ENCODE data around the gene HIGD1A. TPM values are rescaled to one million over a fixed set of nuclear protein-coding genes. Genes with fewer than 3 reads are reported as not detected.

Gene HIGD1A
- total and polyA plus RNA-seq, 7 experiments from 2014 or later, result 15.3 to 79.6 (median 23.8) TPM

GRCh38 chr3:42750834-42751233, 53.5 kb downstream of the HIGD1A start:
- ATAC-seq (no peak), DNase-seq (no peak)
- H3K9me3 Mint-ChIP-seq, result no peaks in the 10 kb centered on the region
- no peak overlapping the region for H3K27ac ChIP-seq (ENCODE audit: low read depth, low read length)
- peaks cover 15 to 38% of the 10 kb centered on the region in 2 donors for H3K4me1 ChIP-seq (ENCODE audit: control insufficient read depth in 2 of 2, insufficient read depth in 2 of 2, low read length in 2 of 2)
- H3K36me3 ChIP-seq (ENCODE audit: control insufficient read depth in 2 of 3, insufficient read depth in 3 of 3, low read length in 3 of 3), result no peaks in the 10 kb centered on the region
- H3K36me3 Mint-ChIP-seq, result peaks cover 0 to 3% (median 0%) of the 10 kb centered on the region in 5 donors
- no peaks in the 10 kb centered on the region for H3K9me3 ChIP-seq (ENCODE audit: control insufficient read depth in 2 of 3, low read length in 3 of 3)
- CTCF ChIA-PET, result no interaction called here
- intact Hi-C loops (cut with micrococcal nuclease), result loop anchor here in 1 of 2 donors (5.0 kb wide), 1 partner anchor 249 kb away; the partner anchor contains the start of gene VIPR1
- POLR2A ChIA-PET, result no interaction called here
- no peak overlapping the region for H3K4me3 Mint-ChIP-seq
- no peaks in the 10 kb centered on the region for H3K27me3 ChIP-seq (ENCODE audit: control insufficient read depth in 2 of 2, insufficient read depth in 2 of 2, low read length in 2 of 2)
- H3K27me3 Mint-ChIP-seq, result no peaks in the 10 kb centered on the region
- no peak overlapping the region for H3K4me3 ChIP-seq (ENCODE audit: low read length)
- no peak overlapping the region for H3K27ac Mint-ChIP-seq
- H3K4me1 Mint-ChIP-seq, result peaks cover 16 to 44% (median 34%) of the 10 kb centered on the region in 7 donors

- ChIA-PET CTCF (no interaction called here), POLR2A (interaction anchor here (0.6 to 0.7 kb wide), 2 partner anchors 182 to 818 kb away, joined by 3 to 5 read pairs; no protein-coding TSS in a partner anchor)
- no peaks in the 10 kb centered on the region for H3K27me3 Mint-ChIP-seq
- peak overlapping the region in 4 of 9 donors; percentile 17 to 65 (median 36) for H3K27ac Mint-ChIP-seq
- no peak for DNase-seq
- H3K4me3 Mint-ChIP-seq, result peak overlapping the region in 1 of 10 donors; percentile 12
- H3K9me3 Mint-ChIP-seq, result no peaks in the 10 kb centered on the region
- peak; percentile 63 for ATAC-seq
- H3K36me3 ChIP-seq (ENCODE audit: control insufficient read depth in 2 of 3, insufficient read depth in 3 of 3, low read length in 3 of 3), result no peaks in the 10 kb centered on the region
- H3K4me1 Mint-ChIP-seq, result peaks cover 16 to 40% (median 31%) of the 10 kb centered on the region in 7 donors
- H3K27ac ChIP-seq (ENCODE audit: low read depth, low read length), result no peak overlapping the region
- no peaks in the 10 kb centered on the region for H3K27me3 ChIP-seq (ENCODE audit: control insufficient read depth in 2 of 2, insufficient read depth in 2 of 2, low read length in 2 of 2)
- no peaks in the 10 kb centered on the region for H3K9me3 ChIP-seq (ENCODE audit: control insufficient read depth in 2 of 3, low read length in 3 of 3)
- peaks cover 0 to 3% (median 0%) of the 10 kb centered on the region in 5 donors for H3K36me3 Mint-ChIP-seq
- H3K4me1 ChIP-seq (ENCODE audit: control insufficient read depth in 2 of 2, insufficient read depth in 2 of 2, low read length in 2 of 2), result peaks cover 15 to 38% of the 10 kb centered on the region in 2 donors
- no peak overlapping the region for H3K4me3 ChIP-seq (ENCODE audit: low read length)
- intact Hi-C loops (cut with micrococcal nuclease), result loop anchor here (5.0 to 10.0 kb wide), 4 partner anchors 112 to 505 kb away; partner anchors contain the start of gene VIPR1 (in 1 of the 2)
Observed at GRCh38 chr3:42749753-42750231, 54.5 kb downstream of the HIGD1A start.

GRCh38 chr3:42749025-42749752, 55.1 kb downstream of the HIGD1A start:
- ATAC-seq (no peak), DNase-seq (no peak)
- intact Hi-C loops (cut with micrococcal nuclease), result loop anchor here (5.0 to 10.0 kb wide), 3 partner anchors 112 to 504 kb away; no protein-coding TSS in a partner anchor
- Histone ChIP-seq H3K9me3 (ENCODE audit: control insufficient read depth in 2 of 3, low read length in 3 of 3) (no peaks in the 10 kb centered on the region), H3K27ac (ENCODE audit: low read depth, low read length) (no peak overlapping the region), H3K27me3 (ENCODE audit: control insufficient read depth in 2 of 2, insufficient read depth in 2 of 2, low read length in 2 of 2) (no peaks in the 10 kb centered on the region), H3K4me1 (ENCODE audit: control insufficient read depth in 2 of 2, insufficient read depth in 2 of 2, low read length in 2 of 2) (peaks cover 15 to 38% of the 10 kb centered on the region in 2 donors), H3K36me3 (ENCODE audit: control insufficient read depth in 2 of 3, insufficient read depth in 3 of 3, low read length in 3 of 3) (no peaks in the 10 kb centered on the region), H3K4me3 (ENCODE audit: low read length) (no peak overlapping the region)
- H3K4me3 Mint-ChIP-seq, result peak overlapping the region in 4 of 10 donors; percentile 12 to 49 (median 29)
- H3K9me3 Mint-ChIP-seq, result no peaks in the 10 kb centered on the region
- peak overlapping the region in 5 of 9 donors; percentile 34 to 90 (median 79) for H3K27ac Mint-ChIP-seq
- CTCF ChIA-PET, result interaction anchor here (1.8 kb wide), 1 partner anchor 8 kb away, joined by 9 read pairs; no protein-coding TSS in a partner anchor
- POLR2A ChIA-PET, result interaction anchor here (0.6 to 0.7 kb wide), 2 partner anchors 182 to 817 kb away, joined by 3 to 5 read pairs; no protein-coding TSS in a partner anchor
- H3K36me3 Mint-ChIP-seq, result peaks cover 0 to 3% (median 0%) of the 10 kb centered on the region in 5 donors
- H3K27me3 Mint-ChIP-seq, result no peaks in the 10 kb centered on the region
- peaks cover 16 to 44% (median 35%) of the 10 kb centered on the region in 7 donors for H3K4me1 Mint-ChIP-seq

GRCh38 chr3:42747581-42747980, 56.7 kb downstream of the HIGD1A start:
- POLR2A ChIA-PET, result interaction anchor here (0.6 to 1.0 kb wide), 3 partner anchors 45 to 245 kb away, joined by 3 read pairs; partner anchors contain the start of gene VIPR1
- Mint-ChIP-seq H3K4me1 (peaks cover 16 to 48% (median 40%) of the 10 kb centered on the region in 7 donors), H3K4me3 (peak overlapping the region; percentile 25 to 69 (median 61)), H3K36me3 (peaks cover 0 to 3% (median 0%) of the 10 kb centered on the region in 5 donors), H3K27me3 (no peaks in the 10 kb centered on the region), H3K9me3 (no peaks in the 10 kb centered on the region), H3K27ac (peak overlapping the region; percentile 56 to 92 (median 79))
- intact Hi-C loops (cut with micrococcal nuclease), result loop anchor here (5.0 to 10.0 kb wide), 3 partner anchors 110 to 503 kb away; no protein-coding TSS in a partner anchor
- Histone ChIP-seq H3K27ac (ENCODE audit: low read depth, low read length) (peak overlapping the region; percentile 7), H3K27me3 (ENCODE audit: control insufficient read depth in 2 of 2, insufficient read depth in 2 of 2, low read length in 2 of 2) (no peaks in the 10 kb centered on the region), H3K4me1 (ENCODE audit: control insufficient read depth in 2 of 2, insufficient read depth in 2 of 2, low read length in 2 of 2) (peaks cover 15 to 38% of the 10 kb centered on the region in 2 donors), H3K4me3 (ENCODE audit: low read length) (peak overlapping the region; percentile 23), H3K36me3 (ENCODE audit: control insufficient read depth in 2 of 3, insufficient read depth in 3 of 3, low read length in 3 of 3) (no peaks in the 10 kb centered on the region), H3K9me3 (ENCODE audit: control insufficient read depth in 2 of 3, low read length in 3 of 3) (no peaks in the 10 kb centered on the region)
- CTCF ChIA-PET, result interaction anchor here (0.6 to 1.8 kb wide), 4 partner anchors 10 to 175 kb away, joined by 3 to 9 read pairs (median 4); no protein-coding TSS in a partner anchor
- ATAC-seq (peak; percentile 79), DNase-seq (peak in 6 of 9 donors; percentile 26 to 54 (median 50))

GRCh38 chr3:42746455-42747450, 57.5 kb downstream of the HIGD1A start:
- Histone ChIP-seq H3K9me3 (ENCODE audit: control insufficient read depth in 2 of 3, low read length in 3 of 3) (no peaks in the 10 kb centered on the region), H3K4me1 (ENCODE audit: control insufficient read depth in 2 of 2, insufficient read depth in 2 of 2, low read length in 2 of 2) (peaks cover 15 to 38% of the 10 kb centered on the region in 2 donors), H3K27ac (ENCODE audit: low read depth, low read length) (peak overlapping the region; percentile 7), H3K27me3 (ENCODE audit: control insufficient read depth in 2 of 2, insufficient read depth in 2 of 2, low read length in 2 of 2) (no peaks in the 10 kb centered on the region), H3K4me3 (ENCODE audit: low read length) (peak overlapping the region; percentile 23), H3K36me3 (ENCODE audit: control insufficient read depth in 2 of 3, insufficient read depth in 3 of 3, low read length in 3 of 3) (no peaks in the 10 kb centered on the region)
- POLR2A ChIA-PET, result interaction anchor here (0.6 to 1.6 kb wide), 4 partner anchors 85 to 202 kb away, joined by 3 to 5 read pairs (median 3); partner anchors contain the start of gene SEC22C
- CTCF ChIA-PET, result interaction anchor here (0.7 to 1.8 kb wide), 5 partner anchors 9 to 212 kb away, joined by 3 to 11 read pairs (median 4); no protein-coding TSS in a partner anchor
- Mint-ChIP-seq H3K9me3 (no peaks in the 10 kb centered on the region), H3K36me3 (peaks cover 0 to under 1% (median 0%) of the 10 kb centered on the region in 5 donors), H3K4me3 (peak overlapping the region; percentile 25 to 69 (median 61)), H3K4me1 (peaks cover 16 to 48% (median 40%) of the 10 kb centered on the region in 7 donors), H3K27ac (peak overlapping the region; percentile 56 to 92 (median 79)), H3K27me3 (no peaks in the 10 kb centered on the region)
- intact Hi-C loops (cut with micrococcal nuclease), result loop anchor here (5.0 to 10.0 kb wide), 3 partner anchors 109 to 502 kb away; no protein-coding TSS in a partner anchor
- ATAC-seq (no peak), DNase-seq (peak in 1 of 9 donors; percentile 2)
